Measurements from ENCODE around the gene DTD1.

The DTD1 gene

DNA sequence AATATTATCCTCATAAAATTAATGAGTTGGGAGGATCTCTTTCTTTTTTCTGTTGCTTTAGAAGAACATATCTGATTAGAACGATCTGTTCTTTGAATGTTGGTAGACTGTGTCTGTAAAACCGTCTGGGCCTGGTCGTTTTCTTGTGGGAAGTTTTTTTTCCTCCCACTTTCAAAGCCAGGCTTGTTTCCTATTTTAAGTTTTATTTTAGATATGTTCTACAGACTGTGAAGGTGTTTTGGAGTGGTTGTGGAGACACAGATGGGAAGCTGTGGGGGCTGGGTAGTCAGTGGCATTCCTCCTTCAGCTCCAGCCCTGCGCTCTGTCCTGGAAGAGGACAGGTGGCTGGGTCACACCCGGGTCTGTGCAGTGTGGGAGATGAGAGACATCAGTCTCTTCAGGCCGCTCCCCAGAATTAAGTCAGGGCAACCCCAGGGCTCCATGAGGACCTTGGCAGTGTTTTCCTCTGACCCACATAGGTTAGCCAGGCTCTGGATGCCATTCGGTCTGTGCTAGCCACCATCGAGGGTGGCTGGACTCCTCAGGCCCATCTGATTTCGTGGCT, 133.8 kb downstream of the DTD1 start:
- Histone ChIP-seq H3K27ac (ENCODE audit: extremely low read depth, low read depth, low read length) (no peak overlapping the region), H3K4me3 (ENCODE audit: low read depth, low read length) (no peak overlapping the region), H3K4me1 (ENCODE audit: control insufficient read depth, insufficient read depth, low read length) (no peaks in the 10 kb centered on the region; the same call in 1 of the 2 replicates), H3K36me3 (ENCODE audit: control insufficient read depth in 2 of 2, insufficient read depth in 1 of 2, low read length in 2 of 2) (no peaks in the 10 kb centered on the region), H3K9me3 (ENCODE audit: control insufficient read depth, insufficient read depth, low read depth, low read length) (no peaks in the 10 kb centered on the region)
- ChIA-PET POLR2A (no interaction called here), CTCF (interaction anchor here (0.6 to 0.8 kb wide), 2 partner anchors 34 to 862 kb away, joined by 3 read pairs; no protein-coding TSS in a partner anchor)
- TF ChIP-seq ZSCAN23 (tag by site-specific recombination; IDR thresholded peaks at IDR 0.05) (no peak), ZNF777 (tag by site-specific recombination; IDR thresholded peaks at IDR 0.05; ENCODE audit: borderline replicate concordance) (no peak), ZNF174 (tag by site-specific recombination; IDR thresholded peaks at IDR 0.05) (no peak)
- TF ChIP-seq, protein P1, sequence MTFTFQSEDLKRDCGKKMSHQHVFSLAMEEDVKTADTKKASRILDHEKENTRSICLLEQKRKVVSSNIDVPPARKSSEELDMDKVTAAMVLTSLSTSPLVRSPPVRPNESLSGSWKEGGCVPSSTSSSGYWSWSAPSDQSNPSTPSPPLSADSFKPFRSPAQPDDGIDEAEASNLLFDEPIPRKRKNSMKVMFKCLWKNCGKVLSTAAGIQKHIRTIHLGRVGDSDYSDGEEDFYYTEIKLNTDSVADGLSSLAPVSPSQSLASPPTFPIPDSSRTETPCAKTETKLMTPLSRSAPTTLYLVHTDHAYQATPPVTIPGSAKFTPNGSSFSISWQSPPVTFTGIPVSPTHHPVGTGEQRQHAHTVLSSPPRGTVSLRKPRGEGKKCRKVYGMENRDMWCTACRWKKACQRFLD (tag by site-specific recombination; IDR thresholded peaks at IDR 0.05), result no peak
- TF ChIP-seq, protein P2, sequence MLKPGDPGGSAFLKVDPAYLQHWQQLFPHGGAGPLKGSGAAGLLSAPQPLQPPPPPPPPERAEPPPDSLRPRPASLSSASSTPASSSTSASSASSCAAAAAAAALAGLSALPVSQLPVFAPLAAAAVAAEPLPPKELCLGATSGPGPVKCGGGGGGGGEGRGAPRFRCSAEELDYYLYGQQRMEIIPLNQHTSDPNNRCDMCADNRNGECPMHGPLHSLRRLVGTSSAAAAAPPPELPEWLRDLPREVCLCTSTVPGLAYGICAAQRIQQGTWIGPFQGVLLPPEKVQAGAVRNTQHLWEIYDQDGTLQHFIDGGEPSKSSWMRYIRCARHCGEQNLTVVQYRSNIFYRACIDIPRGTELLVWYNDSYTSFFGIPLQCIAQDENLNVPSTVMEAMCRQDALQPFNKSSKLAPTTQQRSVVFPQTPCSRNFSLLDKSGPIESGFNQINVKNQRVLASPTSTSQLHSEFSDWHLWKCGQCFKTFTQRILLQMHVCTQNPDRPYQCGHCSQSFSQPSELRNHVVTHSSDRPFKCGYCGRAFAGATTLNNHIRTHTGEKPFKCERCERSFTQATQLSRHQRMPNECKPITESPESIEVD (tag by site-specific recombination; IDR thresholded peaks at IDR 0.05), result no peak

DNA sequence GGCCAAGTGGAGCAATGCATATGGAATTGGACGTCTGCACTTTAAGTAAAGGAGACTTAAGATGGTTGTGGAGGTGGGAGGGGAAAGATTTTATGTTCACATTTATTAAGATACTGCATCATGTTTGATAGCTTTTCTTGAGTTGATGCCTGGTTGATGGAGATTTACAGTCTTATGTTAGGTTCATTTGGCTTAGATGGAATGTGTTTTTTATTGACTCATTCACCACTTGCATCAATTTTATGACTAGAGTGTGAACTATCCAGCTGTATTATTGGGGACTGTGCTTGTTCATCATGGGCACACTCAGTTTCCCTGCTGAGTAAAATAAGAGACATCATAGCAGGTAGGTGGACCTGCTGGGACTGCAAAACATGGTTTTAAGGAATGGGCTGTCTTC, 134.5 kb downstream of the DTD1 start:
- CTCF ChIA-PET, result interaction anchor here (0.8 kb wide), 1 partner anchor 862 kb away, joined by 3 read pairs; no protein-coding TSS in a partner anchor
- POLR2A ChIA-PET, result no interaction called here

DNA sequence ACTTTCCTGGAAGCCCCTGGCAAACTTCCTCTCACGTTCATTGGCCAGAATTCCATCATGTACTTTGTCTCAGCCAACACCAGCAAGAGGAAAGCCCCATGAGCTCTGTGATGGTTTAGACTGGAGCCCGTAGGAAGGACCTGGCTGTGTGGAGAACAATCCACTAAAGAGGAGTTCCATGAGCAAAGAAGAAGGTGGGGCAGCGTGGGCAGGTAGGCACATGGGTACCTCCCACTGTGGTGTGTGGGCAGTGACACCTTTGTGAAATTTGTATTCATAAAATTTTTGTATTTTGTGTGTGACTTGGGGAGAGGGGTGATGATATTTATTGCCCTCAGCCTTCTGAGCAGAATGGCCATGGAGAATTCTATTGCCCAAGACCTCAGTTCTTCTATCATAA, 136.2 kb downstream of the DTD1 start:
- Histone ChIP-seq H3K4me3 (ENCODE audit: low read depth, low read length) (no peak overlapping the region), H3K36me3 (ENCODE audit: control insufficient read depth in 2 of 2, insufficient read depth in 1 of 2, low read length in 2 of 2) (no peaks in the 10 kb centered on the region), H3K9me3 (ENCODE audit: control insufficient read depth, insufficient read depth, low read depth, low read length) (no peaks in the 10 kb centered on the region), H3K4me1 (ENCODE audit: control insufficient read depth, insufficient read depth, low read length) (no peaks in the 10 kb centered on the region), H3K27ac (ENCODE audit: extremely low read depth, low read depth, low read length) (no peak overlapping the region)
- ChIA-PET POLR2A (no interaction called here), CTCF (no interaction called here)
- TF ChIP-seq EGR2 (tag by site-specific recombination; IDR thresholded peaks at IDR 0.05; ENCODE audit: low read depth) (peak; percentile 60; the same call in 1 of the 2 replicates), ZNF169 (tag by site-specific recombination; IDR thresholded peaks at IDR 0.05) (no peak)

More for the DNA sequence above, 134.5 kb downstream of the DTD1 start:
- no peak overlapping the region for H3K27ac ChIP-seq (ENCODE audit: extremely low read depth, low read depth, low read length)
- TF ChIP-seq ZNF354C (tag by site-specific recombination; IDR thresholded peaks at IDR 0.05; ENCODE audit: borderline replicate concordance, low read depth), result no peak
- no peak for TF ChIP-seq SETDB1 (IDR thresholded peaks at IDR 0.05; ENCODE audit: insufficient read length, low read length)
- no peak for TF ChIP-seq PRDM1 (tag by site-specific recombination; IDR thresholded peaks at IDR 0.05)
- 0 out of 2 replicates have a peak, but pooled peaks have one; percentile 15 for TF ChIP-seq ZIC2 (tag by site-specific recombination; IDR thresholded peaks at IDR 0.05)
- H3K36me3 ChIP-seq (ENCODE audit: control insufficient read depth in 2 of 2, insufficient read depth in 1 of 2, low read length in 2 of 2), result no peaks in the 10 kb centered on the region
- H3K4me1 ChIP-seq (ENCODE audit: control insufficient read depth, insufficient read depth, low read length), result no peaks in the 10 kb centered on the region
- H3K4me3 ChIP-seq (ENCODE audit: low read depth, low read length), result no peak overlapping the region
- H3K9me3 ChIP-seq (ENCODE audit: control insufficient read depth, insufficient read depth, low read depth, low read length), result no peaks in the 10 kb centered on the region

DNA sequence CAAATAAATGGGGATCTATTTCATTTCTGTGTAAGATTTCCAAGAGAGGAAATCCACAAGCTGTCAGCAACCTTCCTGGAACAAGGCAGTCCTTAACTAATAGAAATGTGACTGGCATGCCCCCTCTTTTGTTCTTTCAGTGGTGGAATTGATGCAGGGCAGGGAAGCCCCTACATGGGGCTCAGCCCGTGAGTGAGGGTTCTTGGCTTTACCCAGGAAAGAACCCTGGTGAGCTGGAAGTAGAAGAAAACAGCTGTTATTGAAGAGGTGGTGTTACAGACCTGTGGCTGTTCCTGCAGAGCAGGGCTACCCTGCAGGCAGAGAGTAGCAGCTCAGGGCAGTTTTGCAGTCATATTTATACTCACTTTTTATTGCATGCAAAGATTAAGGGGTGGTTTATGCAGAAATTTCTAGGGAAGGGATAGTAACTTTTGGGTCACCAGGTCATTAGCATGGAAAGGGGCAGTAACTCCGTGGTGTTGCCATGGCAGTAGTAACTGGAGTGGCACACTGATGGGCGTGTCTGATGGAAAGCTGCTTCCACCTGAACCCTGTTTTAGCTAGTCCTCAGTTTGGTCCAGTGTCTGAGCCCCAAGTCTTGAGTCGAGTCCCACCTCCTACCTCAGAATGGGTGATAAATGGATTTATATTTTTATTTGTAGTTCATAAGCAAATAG, 137.1 kb downstream of the DTD1 start:
- ChIA-PET CTCF (no interaction called here), POLR2A (no interaction called here)
- no peak for TF ChIP-seq KLF9 (tag by site-specific recombination; IDR thresholded peaks at IDR 0.05; ENCODE audit: low read depth)
- peak; percentile 24; the same call in 1 of the 2 replicates for TF ChIP-seq ZNF530 (tag by site-specific recombination; IDR thresholded peaks at IDR 0.05; ENCODE audit: low read depth)
- 0 out of 2 replicates have a peak, but pooled peaks have one; percentile 17 for TF ChIP-seq ZNF341 (tag by site-specific recombination; IDR thresholded peaks at IDR 0.05; ENCODE audit: low read depth)
- Histone ChIP-seq H3K36me3 (ENCODE audit: control insufficient read depth in 2 of 2, insufficient read depth in 1 of 2, low read length in 2 of 2) (no peaks in the 10 kb centered on the region), H3K4me3 (ENCODE audit: low read depth, low read length) (no peak overlapping the region), H3K9me3 (ENCODE audit: control insufficient read depth, insufficient read depth, low read depth, low read length) (no peaks in the 10 kb centered on the region), H3K4me1 (ENCODE audit: control insufficient read depth, insufficient read depth, low read length) (no peaks in the 10 kb centered on the region), H3K27ac (ENCODE audit: extremely low read depth, low read depth, low read length) (no peak overlapping the region)

All from HEK293 (cell line).